GM23248 (cell line): ENCODE measurements around the gene FGGY.

ENCODE experiments used
- EZH2 ChIP-seq: fragments of 200-600 bp; sonication (generic); IDR thresholded peaks from 2 replicates; pipeline ENCODE4 v1.6.1; 2018; ENCODE audit warnings: antibody characterized with exemption, mild to moderate bottlenecking; ENCODE audit not compliant: insufficient read depth, poor library complexity, severe bottlenecking
- EZH2phosphoT487 ChIP-seq: fragments of 200-600 bp; sonication (generic); IDR thresholded peaks from 2 replicates; pipeline ENCODE4 v1.6.1; 2018; ENCODE audit warnings: antibody characterized with exemption, moderate library complexity, mild to moderate bottlenecking, low read depth; ENCODE audit not compliant: insufficient read depth

DNA sequence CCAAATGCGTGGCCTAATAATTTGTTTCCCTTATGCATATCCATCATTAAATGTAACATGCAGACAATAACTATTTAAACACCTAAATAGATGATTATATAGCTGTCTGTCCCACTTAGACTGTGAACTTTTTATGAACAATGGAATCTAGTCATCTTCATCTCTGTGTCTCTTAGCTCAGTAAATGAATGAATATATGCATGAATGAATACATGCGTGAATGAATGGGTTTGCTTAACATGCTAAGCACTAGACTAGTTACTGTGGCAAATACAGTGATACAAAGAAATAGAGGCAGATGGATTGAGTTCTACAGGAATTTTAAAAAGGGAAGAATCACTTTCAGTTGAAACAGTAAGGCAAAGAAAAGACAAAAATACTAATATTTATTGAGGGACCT, 232.0 kb downstream of the FGGY start:
- no peak for TF ChIP-seq EZH2
- no peak for TF ChIP-seq EZH2phosphoT487
